SH-SY5Y (cell line): ENCODE results near the gene NCOA4.

Experiments used
- GATA2 ChIP-seq: IDR thresholded peaks from 2 replicates; pipeline ENCODE4 v1.6.1; 2011; ENCODE audit warnings: mild to moderate bottlenecking, low read depth, low read length
- GATA3 ChIP-seq: IDR thresholded peaks from 2 replicates; pipeline ENCODE4 v1.6.1; 2011; ENCODE audit warnings: low read depth, mild to moderate bottlenecking, low read length, moderate library complexity

GRCh38 chr10:46025406-46025805 lies 5.0 kb downstream of the NCOA4 start:
- TF ChIP-seq GATA2 (no peak), GATA3 (no peak)
